Common myeloid progenitor, CD34-positive (primary cell): ENCODE measurements around the gene P4HA3.

Experiments used
- CTCF ChIA-PET: fragments of 350-600 bp; sonication (Branson Sonifier 250); formaldehyde crosslinking; loops from one replicate; lab custom pipeline; 2021; ENCODE audit warnings: antibody characterized with exemption; lab: Charles Lee
- POLR2A ChIA-PET: fragments of 350-600 bp; sonication (Branson Sonifier 250); formaldehyde crosslinking; loops from one replicate; lab custom pipeline; 2021; ENCODE audit warnings: antibody characterized with exemption; lab: Charles Lee
- DNase-seq, 3 donors: peaks; one replicate each; pipeline versions ENCODE4 v3.0.0 to v3.0.0-alpha.2; 2013
- H3K27ac ChIP-seq, 2 experiments: 1 replicate in 1 of 2; 2 replicates in 1 of 2; pipeline ENCODE4 v1.7.0; 2013; ENCODE audit warnings: inconsistent platforms in 2 of 2, low read length in 2 of 2, mild to moderate bottlenecking in 2 of 2, low read depth in 1 of 2, moderate library complexity in 1 of 2; ENCODE audit not compliant: severe bottlenecking in 2 of 2, insufficient read depth in 1 of 2, poor library complexity in 1 of 2
- H3K27me3 ChIP-seq, 5 experiments: replicated peaks in 2 of 5; 1 replicate in 3 of 5; 2 replicates in 2 of 5; pipeline versions ENCODE4 v1.6.1 to v1.7.0; 2013; ENCODE audit warnings: low read length in 4 of 5, mild to moderate bottlenecking in 2 of 5, moderate library complexity in 2 of 5, inconsistent platforms in 1 of 5; ENCODE audit not compliant: insufficient read depth in 5 of 5, control insufficient read depth in 4 of 5
- H3K36me3 ChIP-seq, 4 experiments: 1 replicate in 2 of 4; 2 replicates in 2 of 4; pipeline versions ENCODE4 v1.6.1 to v1.7.0; 2013; ENCODE audit warnings: low read length in 3 of 4, control low read depth in 1 of 4, mild to moderate bottlenecking in 1 of 4; ENCODE audit not compliant: control insufficient read depth in 4 of 4, insufficient read depth in 4 of 4
- H3K4me1 ChIP-seq, 4 experiments: 1 replicate in 3 of 4; 2 replicates in 1 of 4; pipeline versions ENCODE4 v1.6.1 to v1.7.1; 2013; ENCODE audit warnings: low read length in 3 of 4, mild to moderate bottlenecking in 3 of 4, control low read depth in 1 of 4, inconsistent platforms in 1 of 4, moderate library complexity in 1 of 4; ENCODE audit not compliant: control insufficient read depth in 4 of 4, insufficient read depth in 4 of 4; ENCODE audit errors: control extremely low read depth in 1 of 4
- H3K4me3 ChIP-seq, 7 experiments: 1 replicate in 4 of 7; 2 replicates in 3 of 7; pipeline versions ENCODE4 v1.5.1 to v1.7.0; 2013; ENCODE audit warnings: mild to moderate bottlenecking in 7 of 7, low read length in 6 of 7, moderate library complexity in 6 of 7, inconsistent platforms in 2 of 7, low read depth in 2 of 7, control low read depth in 1 of 7; ENCODE audit not compliant: insufficient read depth in 4 of 7, control insufficient read depth in 1 of 7; ENCODE audit errors: extremely low read depth in 1 of 7
- H3K9me3 ChIP-seq, 5 experiments: 1 replicate in 4 of 5; 2 replicates in 1 of 5; pipeline versions ENCODE4 v1.6.1 to v1.7.1; 2013; ENCODE audit warnings: low read length in 4 of 5, mild to moderate bottlenecking in 2 of 5, inconsistent platforms in 1 of 5, low read depth in 1 of 5, moderate library complexity in 1 of 5; ENCODE audit not compliant: control insufficient read depth in 4 of 5, insufficient read depth in 2 of 5; ENCODE audit errors: control extremely low read depth in 1 of 5
- WGBS: methylation state at CpG from one replicate; pipeline ENCODE4 v1.1.5; 2013; ENCODE audit not compliant: insufficient coverage; 5-methylcytosine and 5-hydroxymethylcytosine counted together

Gene P4HA3

GRCh38 chr11:74299015-74299414, 12.4 kb downstream of the P4HA3 start:
- Histone ChIP-seq H3K4me3 (no peak overlapping the region), H3K4me1 (no peaks in the 10 kb centered on the region), H3K27ac (no peak overlapping the region), H3K9me3 (no peaks in the 10 kb centered on the region), H3K27me3 (no peaks in the 10 kb centered on the region), H3K36me3 (no peaks in the 10 kb centered on the region)
- WGBS = no CpG with 5 or more reads among the region's 3 CpGs
- ChIA-PET POLR2A (no interaction called here), CTCF (interaction anchor here (1.3 kb wide), 1 partner anchor 22 kb away, joined by 3 read pairs; no protein-coding TSS in a partner anchor)
- no peak for DNase-seq

- WGBS = no CpG with 5 or more reads among the region's 1 CpG
- Histone ChIP-seq H3K4me1 (no peaks in the 10 kb centered on the region), H3K36me3 (no peaks in the 10 kb centered on the region), H3K9me3 (no peaks in the 10 kb centered on the region), H3K27me3 (no peaks in the 10 kb centered on the region), H3K27ac (no peak overlapping the region), H3K4me3 (no peak overlapping the region)
- no peak for DNase-seq
- CTCF ChIA-PET = no interaction called here
- POLR2A ChIA-PET = no interaction called here
Observed at GRCh38 chr11:74297484-74297883, 14.0 kb downstream of the P4HA3 start.

GRCh38 chr11:74288911-74289310, 22.5 kb downstream of the P4HA3 start:
- ChIA-PET POLR2A (no interaction called here), CTCF (no interaction called here)
- WGBS = 60% methylated on average over 1 of the region's 4 CpGs
- no peak overlapping the region for H3K27ac ChIP-seq
- H3K4me1 ChIP-seq = no peaks in the 10 kb centered on the region
- H3K27me3 ChIP-seq = peaks cover 0 to 2% (median 0%) of the 10 kb centered on the region in 5 experiments
- H3K4me3 ChIP-seq = no peak overlapping the region
- no peaks in the 10 kb centered on the region for H3K9me3 ChIP-seq
- H3K36me3 ChIP-seq = no peaks in the 10 kb centered on the region
- DNase-seq = peak in 1 of 3 donors; percentile 23

GRCh38 chr11:74288161-74288560, 23.3 kb downstream of the P4HA3 start:
- Histone ChIP-seq H3K4me3 (no peak overlapping the region), H3K27ac (no peak overlapping the region), H3K27me3 (peaks cover 0 to 2% (median 0%) of the 10 kb centered on the region in 5 experiments), H3K4me1 (no peaks in the 10 kb centered on the region), H3K9me3 (no peaks in the 10 kb centered on the region), H3K36me3 (no peaks in the 10 kb centered on the region)
- ChIA-PET CTCF (no interaction called here), POLR2A (no interaction called here)
- WGBS = no CpG with 5 or more reads among the region's 1 CpG
- DNase-seq = peak; percentile 39 to 70 (median 67)

GRCh38 chr11:74284466-74284865, 27.0 kb downstream of the P4HA3 start:
- no peak overlapping the region for H3K27ac ChIP-seq
- no peak for DNase-seq
- peaks cover 0 to 2% (median 0%) of the 10 kb centered on the region in 5 experiments for H3K27me3 ChIP-seq
- WGBS = 100% methylated on average over 2 of the region's 2 CpGs
- H3K4me3 ChIP-seq = no peak overlapping the region
- ChIA-PET CTCF (no interaction called here), POLR2A (no interaction called here)
- no peaks in the 10 kb centered on the region for H3K4me1 ChIP-seq
- H3K36me3 ChIP-seq = no peaks in the 10 kb centered on the region
- H3K9me3 ChIP-seq = peaks cover 0 to 3% (median 0%) of the 10 kb centered on the region in 5 experiments

- Histone ChIP-seq H3K4me3 (no peak overlapping the region), H3K27me3 (peaks cover 0 to 2% (median 0%) of the 10 kb centered on the region in 5 experiments), H3K9me3 (peaks cover 0 to 3% (median 0%) of the 10 kb centered on the region in 5 experiments), H3K36me3 (no peaks in the 10 kb centered on the region), H3K27ac (no peak overlapping the region), H3K4me1 (no peaks in the 10 kb centered on the region)
- WGBS = 92% methylated on average over 3 of the region's 3 CpGs
- DNase-seq = no peak
- ChIA-PET CTCF (no interaction called here), POLR2A (no interaction called here)
Observed at GRCh38 chr11:74283580-74284180, 27.8 kb downstream of the P4HA3 start.

- H3K36me3 ChIP-seq = no peaks in the 10 kb centered on the region
- ChIA-PET CTCF (no interaction called here), POLR2A (no interaction called here)
- no peak for DNase-seq
- H3K27ac ChIP-seq = no peak overlapping the region
- H3K27me3 ChIP-seq = peaks cover 0 to 2% (median 0%) of the 10 kb centered on the region in 5 experiments
- peaks cover 0 to 3% (median 0%) of the 10 kb centered on the region in 5 experiments for H3K9me3 ChIP-seq
- WGBS = 87% methylated on average over 5 of the region's 5 CpGs
- H3K4me1 ChIP-seq = no peaks in the 10 kb centered on the region
- no peak overlapping the region for H3K4me3 ChIP-seq
Observed at GRCh38 chr11:74282914-74283371, 28.5 kb downstream of the P4HA3 start.
